Panc1 (cell line): ENCODE data around the gene SFTPA1.

ENCODE experiments used
- POLR2AphosphoS5 ChIP-seq: IDR thresholded peaks from 2 replicates; pipeline ENCODE4 v1.6.1; 2012; ENCODE audit warnings: mild to moderate bottlenecking, low read depth, low read length, moderate library complexity
- SIN3A ChIP-seq: IDR thresholded peaks from 2 replicates; pipeline ENCODE4 v1.6.1; 2012; ENCODE audit warnings: low read depth, mild to moderate bottlenecking, low read length, moderate library complexity, borderline replicate concordance; ENCODE audit not compliant: insufficient read depth
- TCF7L2 ChIP-seq: IDR thresholded peaks from 2 replicates; pipeline ENCODE4 v1.6.1; 2011; ENCODE audit warnings: mild to moderate bottlenecking, low read depth, low read length, inconsistent platforms
- TF ChIP-seq, protein P1 (sequence below): fragments of 450-650 bp; IDR thresholded peaks from 2 replicates; pipeline ENCODE4 v1.5.1; 2017; ENCODE audit warnings: mild to moderate bottlenecking
- TF ChIP-seq, protein P2 (sequence below), 2 experiments: IDR thresholded peaks; 2 replicates each; pipeline ENCODE4 v1.6.1; 2011 to 2012; ENCODE audit warnings: low read depth in 2 of 2, control low read depth in 1 of 2, low read length in 1 of 2, mild to moderate bottlenecking in 1 of 2, moderate library complexity in 1 of 2; ENCODE audit not compliant: insufficient read depth in 1 of 2

DNA sequence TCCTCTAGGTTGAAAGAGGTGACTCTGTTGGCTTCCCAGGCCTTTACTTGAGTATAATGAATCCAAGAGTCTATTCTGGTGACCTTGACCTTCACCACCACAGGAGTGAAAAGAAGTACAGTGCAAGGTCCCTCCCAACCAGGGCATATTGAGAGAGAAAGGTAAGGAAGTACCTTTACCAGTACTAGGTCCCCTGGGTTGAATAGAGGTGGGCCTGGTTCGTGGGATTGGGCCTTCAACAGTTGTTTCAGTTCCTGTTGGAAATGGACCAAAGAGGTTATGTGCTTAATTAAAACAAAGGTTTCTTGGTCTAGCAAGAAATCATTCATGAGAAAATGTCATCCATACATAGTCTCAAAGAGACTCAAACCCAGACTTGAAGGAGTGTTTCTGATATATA, 6.4 kb upstream of the SFTPA1 start:
- TF ChIP-seq, protein P1, sequence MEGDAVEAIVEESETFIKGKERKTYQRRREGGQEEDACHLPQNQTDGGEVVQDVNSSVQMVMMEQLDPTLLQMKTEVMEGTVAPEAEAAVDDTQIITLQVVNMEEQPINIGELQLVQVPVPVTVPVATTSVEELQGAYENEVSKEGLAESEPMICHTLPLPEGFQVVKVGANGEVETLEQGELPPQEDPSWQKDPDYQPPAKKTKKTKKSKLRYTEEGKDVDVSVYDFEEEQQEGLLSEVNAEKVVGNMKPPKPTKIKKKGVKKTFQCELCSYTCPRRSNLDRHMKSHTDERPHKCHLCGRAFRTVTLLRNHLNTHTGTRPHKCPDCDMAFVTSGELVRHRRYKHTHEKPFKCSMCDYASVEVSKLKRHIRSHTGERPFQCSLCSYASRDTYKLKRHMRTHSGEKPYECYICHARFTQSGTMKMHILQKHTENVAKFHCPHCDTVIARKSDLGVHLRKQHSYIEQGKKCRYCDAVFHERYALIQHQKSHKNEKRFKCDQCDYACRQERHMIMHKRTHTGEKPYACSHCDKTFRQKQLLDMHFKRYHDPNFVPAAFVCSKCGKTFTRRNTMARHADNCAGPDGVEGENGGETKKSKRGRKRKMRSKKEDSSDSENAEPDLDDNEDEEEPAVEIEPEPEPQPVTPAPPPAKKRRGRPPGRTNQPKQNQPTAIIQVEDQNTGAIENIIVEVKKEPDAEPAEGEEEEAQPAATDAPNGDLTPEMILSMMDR: no peak
- TF ChIP-seq, protein P2, sequence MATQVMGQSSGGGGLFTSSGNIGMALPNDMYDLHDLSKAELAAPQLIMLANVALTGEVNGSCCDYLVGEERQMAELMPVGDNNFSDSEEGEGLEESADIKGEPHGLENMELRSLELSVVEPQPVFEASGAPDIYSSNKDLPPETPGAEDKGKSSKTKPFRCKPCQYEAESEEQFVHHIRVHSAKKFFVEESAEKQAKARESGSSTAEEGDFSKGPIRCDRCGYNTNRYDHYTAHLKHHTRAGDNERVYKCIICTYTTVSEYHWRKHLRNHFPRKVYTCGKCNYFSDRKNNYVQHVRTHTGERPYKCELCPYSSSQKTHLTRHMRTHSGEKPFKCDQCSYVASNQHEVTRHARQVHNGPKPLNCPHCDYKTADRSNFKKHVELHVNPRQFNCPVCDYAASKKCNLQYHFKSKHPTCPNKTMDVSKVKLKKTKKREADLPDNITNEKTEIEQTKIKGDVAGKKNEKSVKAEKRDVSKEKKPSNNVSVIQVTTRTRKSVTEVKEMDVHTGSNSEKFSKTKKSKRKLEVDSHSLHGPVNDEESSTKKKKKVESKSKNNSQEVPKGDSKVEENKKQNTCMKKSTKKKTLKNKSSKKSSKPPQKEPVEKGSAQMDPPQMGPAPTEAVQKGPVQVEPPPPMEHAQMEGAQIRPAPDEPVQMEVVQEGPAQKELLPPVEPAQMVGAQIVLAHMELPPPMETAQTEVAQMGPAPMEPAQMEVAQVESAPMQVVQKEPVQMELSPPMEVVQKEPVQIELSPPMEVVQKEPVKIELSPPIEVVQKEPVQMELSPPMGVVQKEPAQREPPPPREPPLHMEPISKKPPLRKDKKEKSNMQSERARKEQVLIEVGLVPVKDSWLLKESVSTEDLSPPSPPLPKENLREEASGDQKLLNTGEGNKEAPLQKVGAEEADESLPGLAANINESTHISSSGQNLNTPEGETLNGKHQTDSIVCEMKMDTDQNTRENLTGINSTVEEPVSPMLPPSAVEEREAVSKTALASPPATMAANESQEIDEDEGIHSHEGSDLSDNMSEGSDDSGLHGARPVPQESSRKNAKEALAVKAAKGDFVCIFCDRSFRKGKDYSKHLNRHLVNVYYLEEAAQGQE (IDR thresholded peaks at IDR 0.05; ENCODE audit: insufficient read depth in 1 of 2, low read depth in 2 of 2, low read length in 1 of 2): no peak
- TF ChIP-seq TCF7L2: no peak
- no peak for TF ChIP-seq SIN3A
- TF ChIP-seq POLR2AphosphoS5: no peak
